Epithelial cell of prostate (primary cell): ENCODE measurements around the gene SERGEF.

Experiments
- DNase-seq: peaks from one replicate; pipeline ENCODE4 v3.0.0-alpha.2; 2011; ENCODE audit warnings: low read depth, low spot score
- H3K27ac ChIP-seq: fragments of 450-650 bp; 2 replicates; pipeline ENCODE4 v1.5.1; 2017; ENCODE audit warnings: mild to moderate bottlenecking

Gene SERGEF

DNA sequence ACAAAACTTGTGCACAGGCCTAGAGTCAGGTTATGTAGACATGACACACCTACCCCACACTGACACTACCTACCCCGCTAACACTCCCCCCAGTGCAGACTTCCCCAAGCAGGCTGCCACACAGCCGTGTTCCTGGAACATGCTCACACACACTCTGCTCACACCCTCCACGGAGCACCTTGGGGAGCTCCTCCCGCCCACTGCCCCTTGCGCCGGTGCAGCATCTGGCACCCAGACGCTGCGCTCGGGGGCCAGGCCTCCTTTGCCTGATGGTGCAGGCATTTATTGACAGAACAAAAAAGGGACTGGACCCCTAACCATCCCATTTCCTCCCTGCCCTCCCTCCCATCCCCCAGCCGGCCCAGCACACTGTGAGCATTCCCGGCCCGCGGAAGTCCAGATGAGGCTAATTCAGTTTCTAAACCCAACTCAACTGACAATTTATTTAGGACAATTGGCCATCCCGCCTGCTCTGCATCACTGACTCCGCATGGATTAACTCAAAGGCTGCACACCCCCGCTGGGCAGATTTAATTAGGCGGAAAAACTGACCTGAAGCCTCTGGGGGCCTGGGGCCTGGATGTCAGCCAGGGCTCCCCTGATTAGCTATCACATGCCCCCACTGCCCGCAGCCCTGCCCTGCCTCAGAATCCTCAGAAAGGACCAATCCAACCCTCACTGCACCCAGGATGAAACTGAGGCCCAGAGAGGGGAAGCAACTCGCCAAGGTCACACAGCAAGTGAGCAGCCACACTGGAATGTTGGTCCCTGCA, 248.2 kb downstream of the SERGEF start:
- no peak overlapping the region for H3K27ac ChIP-seq
- DNase-seq, result no peak

DNA sequence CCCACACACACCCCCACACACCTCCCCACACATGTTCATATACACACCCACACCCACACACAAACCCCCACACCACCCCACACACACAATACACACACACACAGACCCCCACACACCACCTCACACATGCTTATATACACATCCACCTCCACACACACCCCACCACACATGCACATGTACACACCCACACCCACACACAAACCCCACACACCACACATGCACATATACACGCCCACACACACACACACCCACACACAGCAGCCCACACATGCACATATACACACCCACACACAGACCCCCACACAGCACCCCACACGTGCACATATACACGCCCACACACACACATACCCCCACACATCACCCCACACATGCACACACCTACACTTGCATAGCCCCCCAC, 249.1 kb downstream of the SERGEF start:
- DNase-seq, result no peak
- H3K27ac ChIP-seq, result no peak overlapping the region

DNA sequence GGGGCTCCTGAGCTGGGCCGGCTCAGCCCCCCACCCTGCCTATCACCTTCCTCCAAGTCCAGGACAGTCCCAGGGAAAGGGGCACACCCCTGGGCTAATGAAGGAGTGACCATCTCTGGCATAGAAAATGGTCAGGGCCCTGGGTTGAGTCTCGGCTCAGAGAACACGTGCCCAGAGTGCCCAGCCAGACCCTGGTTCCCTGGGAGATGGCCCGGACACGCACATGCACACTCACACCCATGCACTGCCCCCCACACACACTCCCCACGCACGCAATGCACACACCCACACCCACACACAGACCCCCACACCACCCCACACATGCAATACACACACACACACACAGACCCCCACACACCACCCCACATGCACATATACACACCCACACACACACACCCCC, 249.6 kb downstream of the SERGEF start:
- no peak overlapping the region for H3K27ac ChIP-seq
- no peak for DNase-seq

DNA sequence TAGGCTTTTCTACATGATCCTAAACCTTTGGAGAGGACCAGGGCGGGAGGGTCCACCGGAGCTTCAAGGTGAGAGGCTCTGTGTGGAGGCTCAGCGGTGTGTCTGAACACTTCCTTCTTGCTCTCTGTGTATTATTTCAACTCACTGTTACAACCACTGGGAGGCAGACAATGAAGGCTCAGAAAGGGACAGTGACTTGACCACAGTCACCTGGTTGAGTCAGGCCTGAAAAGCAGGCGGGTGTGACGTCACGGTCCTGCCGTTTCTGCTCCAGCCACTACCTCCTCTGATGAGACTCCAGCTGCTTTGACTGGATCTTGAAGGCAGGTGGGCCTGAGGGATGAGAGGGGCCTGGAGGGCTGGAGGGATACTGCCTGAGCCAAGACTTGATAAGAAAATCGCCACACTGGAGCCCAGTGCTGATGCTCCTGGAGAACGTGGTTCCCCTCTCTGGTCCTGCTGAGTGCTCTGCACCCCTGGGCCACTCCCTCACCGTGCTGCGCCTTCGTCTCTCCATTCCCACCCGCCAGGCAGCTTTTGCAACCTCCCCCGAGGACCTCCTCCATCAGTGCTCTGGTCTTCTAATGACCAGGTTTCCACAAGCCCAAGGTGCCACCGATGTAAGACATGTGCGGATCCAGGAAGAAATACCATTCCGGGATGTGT, 250.4 kb downstream of the SERGEF start:
- no peak for DNase-seq
- no peak overlapping the region for H3K27ac ChIP-seq

DNA sequence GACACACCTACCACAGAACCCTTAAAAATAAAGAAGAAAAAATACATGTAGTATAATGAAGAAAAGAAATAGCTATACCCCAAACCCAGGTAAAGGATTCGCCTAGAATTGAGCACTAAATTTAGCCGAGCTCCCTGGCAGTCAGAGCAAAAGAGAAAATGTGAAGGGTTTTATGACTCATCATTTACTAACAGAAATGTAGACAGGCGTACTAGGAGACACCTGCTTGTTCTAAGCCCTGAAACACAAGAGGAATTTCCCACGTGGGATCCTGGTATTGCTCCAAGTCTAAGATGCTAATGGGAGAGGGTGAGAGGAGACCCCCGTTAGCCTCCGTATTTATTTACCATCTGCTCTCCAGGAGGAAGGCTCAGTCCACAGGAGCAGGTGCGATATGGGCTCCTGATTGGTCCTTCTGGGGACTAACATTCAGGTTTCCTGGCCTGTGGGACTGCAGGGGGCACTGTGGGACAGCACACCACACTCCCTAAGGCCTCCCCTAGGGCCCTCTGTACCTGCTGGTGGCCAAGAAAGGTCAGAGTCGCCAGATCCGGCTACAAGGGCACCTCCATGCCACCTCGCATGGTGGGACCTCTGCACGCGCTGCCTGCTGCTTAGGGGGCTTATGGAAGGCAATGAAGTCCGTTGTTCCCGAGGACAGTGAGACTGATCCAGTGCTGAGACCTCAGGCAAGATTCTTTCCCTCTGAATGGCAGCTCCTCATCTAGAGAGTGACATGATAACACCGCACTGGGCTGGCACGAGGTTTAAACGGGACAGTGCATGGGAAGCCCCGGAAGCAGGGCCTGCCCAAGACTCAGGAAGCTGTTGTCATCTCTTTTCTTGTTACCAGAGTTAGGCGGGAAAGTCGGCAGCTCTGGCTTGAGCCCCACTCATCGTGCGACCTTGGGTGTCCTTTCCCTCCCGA, 252.5 kb downstream of the SERGEF start:
- H3K27ac ChIP-seq, result no peak overlapping the region
- no peak for DNase-seq

DNA sequence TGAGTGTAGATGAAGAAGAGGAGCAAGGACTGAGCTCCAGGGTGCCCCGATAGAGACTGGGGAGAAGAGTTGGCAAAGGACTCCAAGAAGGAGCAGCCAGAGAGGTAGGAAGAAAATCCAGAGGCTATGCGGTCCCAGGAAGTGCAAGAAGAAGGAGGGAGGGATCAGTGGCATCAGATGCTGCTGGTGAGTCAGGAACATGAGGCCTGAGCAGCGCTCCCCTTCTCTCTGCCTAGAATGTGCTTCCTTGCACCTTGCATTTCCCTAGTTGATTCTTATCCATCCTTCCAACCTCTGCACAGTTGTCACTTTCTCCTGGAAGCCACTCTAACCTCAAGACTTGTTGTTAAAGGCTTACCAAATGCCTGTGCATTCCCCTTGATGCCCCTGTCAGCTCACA, 257.0 kb downstream of the SERGEF start:
- no peak overlapping the region for H3K27ac ChIP-seq
- no peak for DNase-seq

DNA sequence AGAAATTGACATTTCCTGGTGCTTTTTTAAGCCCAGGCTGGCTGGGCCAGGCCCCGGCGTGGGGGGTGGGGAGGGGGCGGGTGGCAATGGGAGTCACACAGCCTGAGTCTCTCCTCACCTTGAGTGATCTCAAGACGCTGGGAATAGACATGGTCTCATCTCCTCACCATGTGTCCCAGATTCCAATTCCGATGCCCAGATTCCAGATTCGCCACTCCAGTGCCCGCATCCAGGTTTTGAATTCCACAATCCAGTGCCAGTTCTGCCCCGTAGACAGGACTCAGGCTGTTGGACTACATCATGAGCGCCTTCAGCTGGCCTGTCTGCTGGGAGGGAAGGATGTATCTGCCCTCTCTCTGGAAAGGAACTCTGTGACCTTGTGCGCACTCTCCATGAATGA, 259.2 kb downstream of the SERGEF start:
- no peak overlapping the region for H3K27ac ChIP-seq
- DNase-seq, result no peak

DNA sequence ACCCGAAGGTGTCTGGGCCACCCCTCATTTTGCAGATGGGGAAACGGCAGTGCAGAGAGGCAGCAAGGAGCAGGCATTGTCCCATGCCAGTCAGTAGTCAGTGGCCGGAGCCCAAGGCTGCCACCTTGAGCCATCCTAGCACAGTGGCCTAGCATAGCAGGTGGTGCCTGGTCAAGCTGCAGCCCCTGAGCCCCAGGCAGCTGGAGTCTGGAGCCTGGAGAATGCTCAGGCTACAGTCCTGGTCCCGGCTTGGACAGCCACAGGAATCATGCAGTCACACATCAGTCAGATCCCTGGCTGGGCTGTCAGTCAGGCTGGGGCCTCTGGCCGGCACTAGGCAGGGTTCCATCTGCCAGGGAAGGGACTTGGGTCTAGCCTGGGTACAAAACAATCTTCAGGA, 259.7 kb downstream of the SERGEF start:
- DNase-seq, result no peak
- no peak overlapping the region for H3K27ac ChIP-seq

DNA sequence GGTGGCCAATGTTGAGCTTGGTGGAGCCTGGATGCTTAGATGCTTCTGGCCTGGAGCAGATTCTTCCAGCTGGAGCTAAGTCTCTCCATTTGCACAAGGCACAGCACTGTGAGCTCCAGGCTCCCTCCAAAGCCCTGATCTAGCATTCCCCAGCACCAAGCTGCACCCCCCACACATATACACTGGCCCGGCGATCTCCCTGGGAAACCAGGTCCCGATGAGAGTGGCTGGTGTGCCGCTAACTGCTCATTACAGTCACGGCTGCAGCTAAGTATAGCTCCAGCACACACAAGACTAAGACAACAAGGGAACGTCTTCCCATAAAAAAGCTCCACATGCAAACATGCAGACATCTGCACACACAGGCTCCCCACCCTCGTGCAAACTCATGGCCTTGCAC, 260.7 kb downstream of the SERGEF start:
- no peak overlapping the region for H3K27ac ChIP-seq
- DNase-seq, result no peak

DNA sequence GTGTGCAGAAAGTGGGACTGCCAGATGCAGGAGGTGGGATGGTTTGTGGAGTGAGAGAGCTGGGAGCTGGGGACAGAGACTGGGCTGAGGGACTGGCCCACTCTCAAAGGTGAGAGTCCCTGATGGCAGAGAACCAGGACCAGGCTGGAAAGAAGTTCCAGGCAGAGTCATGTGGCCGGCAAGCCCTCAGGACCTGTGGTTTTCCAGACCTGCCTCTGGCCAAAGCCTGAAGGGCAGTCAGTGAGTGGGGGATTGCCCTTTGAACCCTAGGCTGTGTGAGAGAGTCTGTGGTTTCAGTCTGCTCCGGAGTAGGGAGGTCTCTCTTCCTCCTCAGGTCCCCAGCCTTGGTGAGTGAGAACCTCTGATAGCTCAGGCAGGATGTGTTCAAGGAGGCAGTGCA, 261.3 kb downstream of the SERGEF start:
- no peak overlapping the region for H3K27ac ChIP-seq
- DNase-seq, result no peak

DNA sequence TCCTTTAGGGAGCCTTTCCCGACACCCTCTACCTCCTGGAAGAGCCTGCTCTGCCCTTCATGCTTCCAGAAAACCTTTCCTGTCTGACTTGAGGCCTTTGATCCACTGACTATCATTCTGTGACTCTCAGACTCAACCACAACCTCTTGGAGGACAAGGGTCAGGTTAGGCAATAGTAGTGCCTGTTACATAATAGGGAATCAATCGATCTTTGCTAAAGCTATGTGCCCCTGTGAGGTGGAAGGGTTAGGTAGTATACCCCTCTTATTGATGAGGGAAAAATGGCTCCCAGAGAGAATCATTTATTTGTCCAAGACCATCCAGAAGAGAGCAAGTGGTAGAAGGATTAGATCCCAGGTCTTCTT, 262.1 kb downstream of the SERGEF start:
- H3K27ac ChIP-seq, result no peak overlapping the region
- no peak for DNase-seq

DNA sequence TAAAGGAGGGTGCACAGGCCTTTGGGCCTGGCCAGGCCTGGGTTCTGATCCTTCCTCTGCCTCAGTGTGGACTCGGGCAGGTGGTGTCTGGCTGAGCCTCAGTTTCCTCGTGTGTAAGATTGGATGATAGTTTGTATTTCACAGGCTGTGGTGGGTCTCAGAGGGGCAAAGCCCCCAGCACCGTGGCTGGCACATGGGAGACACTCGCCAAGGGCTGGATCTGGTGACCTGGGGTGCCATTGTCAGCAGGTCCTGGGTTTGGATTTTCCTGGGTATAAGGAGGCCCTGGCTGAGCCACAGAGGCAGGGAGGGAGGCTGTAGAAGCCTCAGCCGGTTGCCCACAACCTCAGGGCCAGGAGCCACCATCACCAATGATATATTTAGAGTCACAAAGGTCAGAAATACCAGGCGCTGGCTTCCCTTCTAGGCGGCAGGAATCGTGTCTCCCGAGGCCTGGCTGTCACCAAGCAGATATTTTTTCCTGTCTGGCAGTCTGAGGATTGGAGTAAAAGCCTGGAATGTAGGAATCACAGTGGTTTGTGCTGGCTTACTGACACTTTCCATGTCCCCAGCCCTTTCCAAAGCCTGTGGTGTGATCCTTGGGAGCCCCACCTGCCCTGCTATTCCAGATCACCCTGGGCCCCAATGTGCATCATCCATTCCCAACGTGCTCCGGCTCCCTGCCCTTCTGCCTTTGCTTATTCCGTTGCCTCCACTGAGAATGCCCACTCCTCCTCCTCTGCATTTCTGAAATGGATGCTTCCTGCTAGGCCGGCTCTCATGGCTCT, 262.6 kb downstream of the SERGEF start:
- DNase-seq, result no peak
- H3K27ac ChIP-seq, result no peak overlapping the region

DNA sequence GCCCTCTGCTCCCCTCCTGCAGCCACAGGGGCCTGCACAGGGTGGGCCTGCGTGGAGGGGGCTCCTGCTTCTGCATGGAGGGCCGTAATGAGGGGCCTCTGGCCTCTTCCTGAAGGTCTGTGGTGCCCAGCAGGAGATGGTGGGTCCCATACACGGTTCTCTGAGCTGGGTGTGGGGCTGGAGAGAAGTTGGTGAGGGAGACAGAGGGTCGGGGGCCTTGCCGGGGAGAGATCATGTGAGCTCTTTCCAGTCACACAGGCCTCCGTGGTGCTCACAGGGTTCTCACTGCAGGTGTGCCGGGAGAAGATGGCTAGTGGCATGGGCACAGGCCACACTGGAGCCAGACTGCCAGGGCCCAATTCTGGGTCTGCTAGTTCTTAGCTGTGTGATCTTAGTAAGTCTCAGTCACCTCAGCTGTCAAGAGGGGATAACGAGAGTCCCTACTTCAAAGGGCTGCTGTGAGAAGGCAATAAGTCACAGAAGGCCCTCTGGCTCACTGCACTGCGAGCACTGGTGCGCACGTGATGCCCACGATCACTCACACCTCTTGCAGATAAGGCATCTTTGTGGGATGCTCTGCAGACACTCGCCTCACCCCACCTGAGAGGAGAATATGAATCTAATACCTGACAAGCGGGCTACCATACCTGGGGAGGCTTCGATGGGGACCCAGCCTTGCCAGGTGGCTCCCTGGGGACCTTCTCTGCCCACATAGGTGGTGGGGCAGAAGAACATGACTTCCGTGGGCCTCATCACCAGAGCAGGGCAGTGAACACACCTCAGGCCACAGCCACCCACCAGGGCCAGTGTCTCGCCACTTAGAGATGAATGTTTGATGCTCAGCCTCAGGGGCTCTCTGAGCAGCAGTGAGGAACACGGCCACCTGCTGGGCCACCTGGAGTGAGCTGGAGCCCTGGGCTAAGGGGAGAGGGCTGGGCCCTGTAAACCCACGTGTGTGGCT, 263.8 kb downstream of the SERGEF start:
- no peak for DNase-seq
- H3K27ac ChIP-seq, result no peak overlapping the region

DNA sequence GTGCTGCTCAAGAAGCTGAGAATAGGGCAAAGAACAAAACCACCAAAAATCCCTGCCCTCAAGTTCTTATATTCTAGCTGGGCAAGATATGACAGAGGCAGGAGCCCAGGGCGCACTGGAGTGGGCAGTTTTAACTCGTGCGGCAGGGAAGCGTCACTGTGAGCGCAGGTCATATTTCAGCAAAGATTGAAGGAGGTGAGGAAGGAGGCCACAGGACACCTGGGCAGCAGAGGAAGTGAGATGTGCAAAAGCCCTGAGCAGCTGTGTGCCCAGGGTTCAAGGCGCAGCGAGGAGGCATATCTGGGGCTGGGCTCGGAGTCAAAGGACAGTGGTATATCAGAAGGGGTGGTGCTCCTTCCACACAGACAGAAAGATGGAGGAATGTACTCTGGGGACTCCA, 264.8 kb downstream of the SERGEF start:
- DNase-seq, result no peak
- no peak overlapping the region for H3K27ac ChIP-seq

DNA sequence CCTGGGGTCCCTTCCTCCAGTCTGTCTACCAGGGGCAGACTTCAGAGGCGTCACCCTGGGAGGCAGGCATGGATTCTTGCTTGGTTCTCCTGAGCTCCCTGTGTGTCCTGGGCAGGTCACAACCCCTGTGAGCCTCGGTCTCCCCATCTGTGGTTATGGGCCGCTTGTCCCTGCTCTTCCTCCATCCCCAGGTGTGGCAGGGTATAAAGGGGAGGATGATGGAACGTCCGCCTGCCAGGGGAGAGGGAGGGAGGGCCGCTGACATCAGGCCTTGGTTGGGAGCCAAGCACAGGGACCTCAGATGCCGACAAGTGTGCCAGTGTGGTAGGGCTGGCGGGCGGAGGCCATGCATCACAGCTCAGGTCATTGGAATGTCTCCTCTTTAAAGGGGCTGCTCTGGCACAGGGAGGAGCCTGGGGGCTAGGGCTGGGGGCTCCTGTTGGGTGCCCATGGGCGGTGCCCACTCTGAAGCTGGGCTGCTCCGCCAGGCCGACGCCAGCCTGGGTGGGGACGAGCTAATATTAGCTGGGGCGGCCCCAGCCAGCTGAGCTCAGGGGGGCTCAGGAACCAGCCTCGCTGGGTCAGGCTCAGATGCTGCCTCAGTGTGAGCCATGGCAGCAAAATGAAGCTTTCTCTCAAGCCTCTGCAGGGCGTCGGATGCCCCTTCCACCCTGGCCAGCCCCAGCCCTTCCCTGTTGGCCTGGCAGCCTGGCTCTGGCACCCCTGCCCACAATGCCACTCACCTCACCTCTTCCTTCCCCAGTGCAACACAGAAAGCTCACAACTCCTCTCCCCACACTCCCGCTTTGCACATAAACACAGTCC, 265.5 kb downstream of the SERGEF start:
- no peak overlapping the region for H3K27ac ChIP-seq
- DNase-seq, result no peak

DNA sequence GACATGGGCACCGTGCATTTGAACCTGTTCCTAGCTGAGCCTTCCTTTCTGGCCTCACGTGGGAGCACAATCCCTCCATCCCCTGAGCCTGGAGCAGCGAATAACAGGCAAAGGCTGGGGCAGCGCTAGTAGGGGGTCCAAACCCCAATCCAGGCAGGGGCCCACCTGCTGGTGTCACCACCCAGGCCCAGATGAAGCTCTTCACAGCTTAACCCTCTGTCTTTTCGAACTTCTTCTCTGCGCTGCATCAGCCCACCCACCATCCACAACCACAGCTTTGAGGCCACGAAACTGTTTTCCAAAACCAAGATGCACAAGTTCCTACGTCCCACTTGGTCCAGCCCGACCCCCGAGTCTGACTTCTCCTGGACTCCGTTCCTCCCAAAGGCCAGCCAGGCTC, 266.8 kb downstream of the SERGEF start:
- DNase-seq, result no peak
- H3K27ac ChIP-seq, result no peak overlapping the region

DNA sequence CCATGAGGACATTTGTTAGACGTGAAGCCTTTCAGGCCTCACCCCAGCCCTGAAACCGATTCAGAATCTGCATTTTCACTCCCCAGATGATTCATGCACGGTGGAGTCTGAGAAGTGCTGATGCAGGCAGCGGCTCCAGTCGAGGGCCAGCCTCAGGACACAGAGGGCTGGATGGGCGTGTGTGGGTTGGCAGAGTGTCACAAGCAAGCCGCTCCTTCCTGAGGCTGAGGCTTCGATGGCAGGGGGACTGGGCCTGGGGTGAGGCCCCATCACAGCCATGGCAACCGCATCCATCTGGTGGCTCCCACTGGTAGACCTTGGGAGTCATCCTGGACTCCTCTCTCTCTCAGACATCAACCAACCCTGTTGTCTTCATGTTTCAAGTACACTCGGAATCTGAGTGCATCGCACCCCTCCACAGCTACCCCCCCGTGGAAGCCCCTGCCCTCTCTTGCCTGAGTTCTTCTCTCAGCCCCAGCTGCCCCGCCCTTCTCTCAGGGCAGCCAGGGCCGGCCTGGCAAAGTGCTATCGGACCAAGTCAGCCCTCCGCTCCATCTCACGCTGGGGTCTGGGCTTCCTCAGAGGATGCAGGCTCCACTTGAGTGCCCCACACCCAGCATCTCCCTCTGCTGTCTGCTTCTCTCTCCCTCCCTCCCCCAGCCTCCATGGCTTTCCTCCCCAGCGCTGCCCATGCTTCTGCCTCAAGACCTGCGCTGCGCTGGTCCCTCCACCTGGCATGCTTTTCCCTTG, 267.6 kb downstream of the SERGEF start:
- DNase-seq, result no peak
- H3K27ac ChIP-seq, result no peak overlapping the region
